ENCODE results near the gene KRTAP10-8. TPM values are rescaled to one million over a fixed set of nuclear protein-coding genes. Genes with fewer than 3 reads are reported as not detected.

Gene KRTAP10-8
- total RNA-seq, 4 donors from 2014 or later: 4.6 TPM; not detected in 3

- intact Hi-C loops (cut with DNase I; ENCODE audit: low total_unique reads): no loop called here
- no peak overlapping the region for H3K4me3 ChIP-seq (ENCODE audit: low read depth, poor library complexity, severe bottlenecking)
- TF ChIP-seq POLR2A (IDR thresholded peaks at IDR 0.05): no peak
- TF ChIP-seq CTCF (IDR thresholded peaks at IDR 0.05): no peak
- 67 to 72% methylated on average over 15 to 16 of the region's 17 CpGs for WGBS, 2 donors
- DNase-seq (ENCODE audit: low spot score in 2 of 2): no peak
These were observed 4.2 kb downstream of the KRTAP10-8 start for GRCh38 chr21:44615911-44616590.

- intact Hi-C loops (cut with DNase I; ENCODE audit: low total_unique reads): no loop called here
- TF ChIP-seq POLR2A (IDR thresholded peaks at IDR 0.05): no peak
- no peak for TF ChIP-seq CTCF (IDR thresholded peaks at IDR 0.05)
- no peak overlapping the region for H3K4me3 ChIP-seq (ENCODE audit: low read depth, poor library complexity, severe bottlenecking)
- 39 to 50% methylated on average over 16 of the region's 16 CpGs for WGBS, 2 donors
- DNase-seq (ENCODE audit: low spot score in 2 of 2): no peak
These were observed 4.7 kb downstream of the KRTAP10-8 start for GRCh38 chr21:44616591-44616926.

GRCh38 chr21:44617071-44617501 is 5.2 kb downstream of the KRTAP10-8 start:
- no peak for TF ChIP-seq POLR2A (IDR thresholded peaks at IDR 0.05)
- no peak for TF ChIP-seq CTCF (IDR thresholded peaks at IDR 0.05)
- intact Hi-C loops (cut with DNase I; ENCODE audit: low total_unique reads): no loop called here
- WGBS, 2 donors: 64 to 65% methylated on average over 8 of the region's 8 CpGs
- H3K4me3 ChIP-seq (ENCODE audit: low read depth, poor library complexity, severe bottlenecking): no peak overlapping the region
- DNase-seq (ENCODE audit: low spot score in 2 of 2): no peak

GRCh38 chr21:44618504-44618903 is 6.6 kb downstream of the KRTAP10-8 start:
- 46 to 48% methylated on average over 4 of the region's 4 CpGs for WGBS, 2 donors
- TF ChIP-seq CTCF (IDR thresholded peaks at IDR 0.05): no peak
- no peak for TF ChIP-seq POLR2A (IDR thresholded peaks at IDR 0.05)
- intact Hi-C loops (cut with DNase I; ENCODE audit: low total_unique reads): no loop called here
- no peak overlapping the region for H3K4me3 ChIP-seq (ENCODE audit: low read depth, poor library complexity, severe bottlenecking)
- no peak for DNase-seq (ENCODE audit: low spot score in 2 of 2)

GRCh38 chr21:44618909-44619308 is 7.0 kb downstream of the KRTAP10-8 start:
- H3K4me3 ChIP-seq (ENCODE audit: low read depth, poor library complexity, severe bottlenecking): no peak overlapping the region
- no peak for DNase-seq (ENCODE audit: low spot score in 2 of 2)
- 69 to 70% methylated on average over 3 of the region's 3 CpGs for WGBS, 2 donors
- no peak for TF ChIP-seq POLR2A (IDR thresholded peaks at IDR 0.05)
- TF ChIP-seq CTCF (IDR thresholded peaks at IDR 0.05): no peak
- intact Hi-C loops (cut with DNase I; ENCODE audit: low total_unique reads): no loop called here

- WGBS, 2 donors: 89 to 90% methylated on average over 6 of the region's 6 CpGs
- TF ChIP-seq POLR2A (IDR thresholded peaks at IDR 0.05) (no peak), CTCF (IDR thresholded peaks at IDR 0.05) (no peak)
- intact Hi-C loops (cut with DNase I; ENCODE audit: low total_unique reads): no loop called here
- no peak for DNase-seq (ENCODE audit: low spot score in 2 of 2)
- no peak overlapping the region for H3K4me3 ChIP-seq (ENCODE audit: low read depth, poor library complexity, severe bottlenecking)
These were observed 8.0 kb downstream of the KRTAP10-8 start for GRCh38 chr21:44619886-44620285.

All from lower leg skin (tissue), 4 donors.